Measurements from ENCODE around the gene EEA1. TPM values are rescaled to one million over a fixed set of nuclear protein-coding genes. Genes with fewer than 3 reads are reported as not detected.

Gene EEA1
- total RNA-seq, result 10 to 100 TPM; 18.6 to 28.7 (median 20.8) TPM

DNA sequence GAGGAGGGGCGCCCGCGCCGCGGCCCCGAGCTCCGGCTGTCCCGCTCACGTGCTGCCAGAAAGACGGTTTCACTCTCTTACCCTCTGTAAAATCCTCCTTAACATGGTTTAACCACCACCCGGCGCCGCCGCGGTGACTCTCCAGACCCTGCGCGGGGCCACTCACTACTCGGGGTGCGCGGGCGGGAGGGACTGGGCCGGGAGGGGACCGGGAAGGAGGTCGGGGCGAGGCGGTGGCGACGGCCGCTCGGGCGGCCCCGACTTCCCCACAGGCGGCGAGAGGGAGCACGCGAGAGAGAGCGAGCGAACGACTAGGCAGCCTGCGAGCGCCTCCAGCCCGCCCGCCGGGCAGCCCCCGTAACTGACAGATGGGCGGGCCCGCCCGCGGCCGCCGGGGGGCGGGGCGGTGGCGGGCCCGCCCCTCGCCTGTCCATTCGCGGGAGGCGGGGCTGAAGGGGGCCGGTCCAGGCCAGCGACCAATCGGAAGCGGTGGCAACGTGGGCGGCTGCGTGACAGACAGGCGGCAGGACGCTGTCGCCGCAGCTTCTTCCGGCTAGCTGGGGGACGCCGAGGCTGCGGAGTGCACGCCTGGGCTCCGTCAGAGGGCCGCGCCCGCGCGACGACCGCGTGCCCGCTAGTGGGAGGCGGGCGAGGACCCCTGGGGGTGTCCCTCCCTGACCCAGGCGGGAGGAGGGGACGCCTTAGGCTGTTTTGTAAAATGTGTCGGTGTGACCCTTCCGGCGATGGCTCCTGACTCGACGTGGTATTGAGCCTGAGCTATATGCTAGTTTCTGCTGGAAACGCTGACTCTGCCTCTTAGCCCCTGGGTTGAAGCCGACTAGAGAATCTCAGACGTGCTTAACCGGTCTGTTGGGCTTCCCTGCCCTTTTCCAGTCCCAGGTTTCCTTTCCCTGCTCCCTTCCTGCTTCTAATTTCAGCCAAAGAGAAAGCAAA lies at the start of gene EEA1:
EEA1 (minus strand) TSS at position 334 of the 954 bp plus-strand sequence; CDS start at position 105, 229 bp downstream.
- Histone ChIP-seq H3K4me3 (peak within 1 kb of the TSS; percentile 69 to 92 (median 86)), H3K27me3 (no peaks in the 10 kb centered on the region), H3K27ac (peak within 1 kb of the TSS; percentile 94 to 100 (median 99)), H3K4me1 (peaks cover 39 to 41% of the 10 kb centered on the region in 2 donors), H3K36me3 (no peaks in the 10 kb centered on the region), H3K9me3 (no peaks in the 10 kb centered on the region)
- in situ Hi-C loops (cut with MboI; ENCODE audit: low sequenced_read_pairs in 4 of 4), result loop anchor here in 1 of 4 donors (25.0 kb wide), 1 partner anchor 142 kb away; no protein-coding TSS in a partner anchor
- DNase-seq, result peak; percentile 96 to 97
- intact Hi-C loops (cut with DNase I; ENCODE audit: low total_unique reads), result loop anchor here (5.0 kb wide), 4 partner anchors 62 to 883 kb away; no protein-coding TSS in a partner anchor
- ATAC-seq, result peak; percentile 83 to 84
- peak; percentile 94 to 97 for TF ChIP-seq POLR2A (IDR thresholded peaks at IDR 0.05)
- TF ChIP-seq, protein P1, sequence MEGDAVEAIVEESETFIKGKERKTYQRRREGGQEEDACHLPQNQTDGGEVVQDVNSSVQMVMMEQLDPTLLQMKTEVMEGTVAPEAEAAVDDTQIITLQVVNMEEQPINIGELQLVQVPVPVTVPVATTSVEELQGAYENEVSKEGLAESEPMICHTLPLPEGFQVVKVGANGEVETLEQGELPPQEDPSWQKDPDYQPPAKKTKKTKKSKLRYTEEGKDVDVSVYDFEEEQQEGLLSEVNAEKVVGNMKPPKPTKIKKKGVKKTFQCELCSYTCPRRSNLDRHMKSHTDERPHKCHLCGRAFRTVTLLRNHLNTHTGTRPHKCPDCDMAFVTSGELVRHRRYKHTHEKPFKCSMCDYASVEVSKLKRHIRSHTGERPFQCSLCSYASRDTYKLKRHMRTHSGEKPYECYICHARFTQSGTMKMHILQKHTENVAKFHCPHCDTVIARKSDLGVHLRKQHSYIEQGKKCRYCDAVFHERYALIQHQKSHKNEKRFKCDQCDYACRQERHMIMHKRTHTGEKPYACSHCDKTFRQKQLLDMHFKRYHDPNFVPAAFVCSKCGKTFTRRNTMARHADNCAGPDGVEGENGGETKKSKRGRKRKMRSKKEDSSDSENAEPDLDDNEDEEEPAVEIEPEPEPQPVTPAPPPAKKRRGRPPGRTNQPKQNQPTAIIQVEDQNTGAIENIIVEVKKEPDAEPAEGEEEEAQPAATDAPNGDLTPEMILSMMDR (IDR thresholded peaks at IDR 0.05 in 4 of 5, conservative IDR thresholded peaks at IDR 0.05 in 1 of 5), result peak in 4 of 5 experiments; percentile 11 to 45 (median 40)

DNA sequence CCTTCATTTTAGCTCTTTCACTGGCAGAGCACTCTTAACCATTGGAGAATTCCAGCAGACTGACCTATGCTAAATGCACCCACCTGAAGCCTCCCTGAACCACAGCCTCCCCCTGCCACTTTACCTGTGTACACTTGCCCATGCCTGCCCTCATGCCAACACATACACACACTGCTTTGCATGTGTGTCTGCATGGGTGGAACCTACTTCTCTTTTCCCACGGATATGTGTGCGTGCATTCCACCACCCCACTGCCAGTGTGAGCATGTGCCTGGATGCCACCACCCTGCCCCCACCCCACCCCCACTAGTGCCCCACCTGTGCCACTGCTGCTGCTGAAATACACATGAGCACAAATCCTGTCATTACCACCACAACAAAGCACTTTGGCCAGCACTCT lies 49.5 kb upstream of the EEA1 start:
- Histone ChIP-seq H3K27ac (no peak overlapping the region), H3K36me3 (no peaks in the 10 kb centered on the region), H3K9me3 (peaks cover 0 to 5% (median 0%) of the 10 kb centered on the region in 3 donors), H3K4me3 (no peak overlapping the region), H3K4me1 (peaks cover 0 to 7% of the 10 kb centered on the region in 2 donors), H3K27me3 (no peaks in the 10 kb centered on the region)
- DNase-seq (no peak), ATAC-seq (no peak)
- intact Hi-C loops (cut with DNase I; ENCODE audit: low total_unique reads) (no loop called here), in situ Hi-C loops (cut with MboI; ENCODE audit: low sequenced_read_pairs in 4 of 4) (loop anchor here in 3 of 4 donors (25.0 kb wide), 1 partner anchor 1134 kb away; no protein-coding TSS in a partner anchor)
- TF ChIP-seq, protein P1 (IDR thresholded peaks at IDR 0.05 in 4 of 5, conservative IDR thresholded peaks at IDR 0.05 in 1 of 5), result no peak
- no peak for TF ChIP-seq POLR2A (IDR thresholded peaks at IDR 0.05)

DNA sequence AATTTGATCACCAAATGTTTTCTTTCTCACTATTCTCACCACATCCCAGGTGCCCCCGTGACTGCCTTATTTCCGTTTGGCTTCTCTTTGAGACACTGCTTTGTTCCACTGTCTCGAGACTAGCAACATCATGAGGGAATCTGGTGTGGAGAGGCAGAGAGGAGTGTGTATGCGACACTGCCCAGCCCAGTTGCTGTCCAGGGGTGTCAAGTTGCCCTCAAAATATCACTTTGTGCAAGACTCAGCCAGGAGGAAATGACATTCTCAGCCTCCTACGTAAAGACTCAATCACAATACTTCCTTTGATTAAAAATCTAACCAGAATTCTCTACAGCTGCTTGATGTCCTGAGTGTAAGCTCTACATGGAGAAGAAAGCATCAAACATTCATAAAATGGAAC lies 48.2 kb upstream of the EEA1 start:
- DNase-seq (peak; percentile 13 to 19), ATAC-seq (peak; percentile 90 to 94)
- TF ChIP-seq, protein P1 (IDR thresholded peaks at IDR 0.05 in 4 of 5, conservative IDR thresholded peaks at IDR 0.05 in 1 of 5), result no peak
- no peak for TF ChIP-seq POLR2A (IDR thresholded peaks at IDR 0.05)
- Histone ChIP-seq H3K27ac (peak overlapping the region; percentile 6 to 65 (median 58)), H3K27me3 (no peaks in the 10 kb centered on the region), H3K4me3 (peak overlapping the region; percentile 1 to 38 (median 28)), H3K36me3 (no peaks in the 10 kb centered on the region), H3K4me1 (peaks cover 0 to 7% of the 10 kb centered on the region in 2 donors), H3K9me3 (no peaks in the 10 kb centered on the region)
- in situ Hi-C loops (cut with MboI; ENCODE audit: low sequenced_read_pairs in 4 of 4), result loop anchor here in 3 of 4 donors (25.0 kb wide), 1 partner anchor 1135 kb away; no protein-coding TSS in a partner anchor
- intact Hi-C loops (cut with DNase I; ENCODE audit: low total_unique reads), result no loop called here

DNA sequence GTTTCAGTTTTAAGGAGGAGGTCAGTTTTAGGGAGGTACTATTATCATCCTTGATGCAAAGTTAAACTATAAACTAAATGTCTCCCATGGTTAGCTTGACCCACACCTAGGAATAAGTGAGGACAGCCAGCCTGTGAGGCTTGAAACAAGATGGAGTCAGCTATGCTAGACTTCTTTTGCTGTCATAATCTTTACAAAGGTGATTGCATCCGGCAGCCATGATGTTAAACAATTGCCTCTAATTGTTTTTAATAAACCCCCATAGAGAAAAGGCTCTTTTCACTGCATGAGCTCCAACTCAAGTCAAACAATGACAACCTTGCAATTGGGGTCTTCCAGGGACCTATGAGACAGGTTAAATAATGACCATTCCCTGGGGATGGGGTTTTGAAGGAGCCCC lies 45.7 kb upstream of the EEA1 start:
- Histone ChIP-seq H3K4me3 (no peak overlapping the region), H3K27me3 (no peaks in the 10 kb centered on the region), H3K27ac (no peak overlapping the region), H3K36me3 (no peaks in the 10 kb centered on the region), H3K4me1 (peaks cover 0 to 7% of the 10 kb centered on the region in 2 donors), H3K9me3 (no peaks in the 10 kb centered on the region)
- intact Hi-C loops (cut with DNase I; ENCODE audit: low total_unique reads), result no loop called here
- DNase-seq (no peak), ATAC-seq (no peak)
- in situ Hi-C loops (cut with MboI; ENCODE audit: low sequenced_read_pairs in 4 of 4), result loop anchor here in 3 of 4 donors (25.0 kb wide), 1 partner anchor 1138 kb away; no protein-coding TSS in a partner anchor
- TF ChIP-seq, protein P1 (IDR thresholded peaks at IDR 0.05 in 4 of 5, conservative IDR thresholded peaks at IDR 0.05 in 1 of 5), result no peak
- TF ChIP-seq POLR2A (IDR thresholded peaks at IDR 0.05), result no peak

All from gastrocnemius medialis (tissue), 4 donors.